Astrocyte (in vitro differentiated cells and primary cell): Measurements from ENCODE around the gene CCDC30.

Source experiments
- CTCF ChIP-seq: IDR thresholded peaks from 2 replicates; pipeline ENCODE4 v1.5.1; 2011; ENCODE audit warnings: low read depth, mild to moderate bottlenecking, inconsistent platforms, low read length, moderate library complexity; ENCODE audit not compliant: insufficient read depth
- EZH2 ChIP-seq: IDR thresholded peaks from 2 replicates; pipeline ENCODE4 v1.6.1; 2012; ENCODE audit warnings: mild to moderate bottlenecking, low read length, inconsistent platforms; ENCODE audit not compliant: insufficient read depth

GRCh38 chr1:42674214-42674613 lies 211.1 kb downstream of the CCDC30 start:
- TF ChIP-seq CTCF = no peak
- no peak for TF ChIP-seq EZH2
